Measurements from ENCODE around the gene RIGI.

DNA sequence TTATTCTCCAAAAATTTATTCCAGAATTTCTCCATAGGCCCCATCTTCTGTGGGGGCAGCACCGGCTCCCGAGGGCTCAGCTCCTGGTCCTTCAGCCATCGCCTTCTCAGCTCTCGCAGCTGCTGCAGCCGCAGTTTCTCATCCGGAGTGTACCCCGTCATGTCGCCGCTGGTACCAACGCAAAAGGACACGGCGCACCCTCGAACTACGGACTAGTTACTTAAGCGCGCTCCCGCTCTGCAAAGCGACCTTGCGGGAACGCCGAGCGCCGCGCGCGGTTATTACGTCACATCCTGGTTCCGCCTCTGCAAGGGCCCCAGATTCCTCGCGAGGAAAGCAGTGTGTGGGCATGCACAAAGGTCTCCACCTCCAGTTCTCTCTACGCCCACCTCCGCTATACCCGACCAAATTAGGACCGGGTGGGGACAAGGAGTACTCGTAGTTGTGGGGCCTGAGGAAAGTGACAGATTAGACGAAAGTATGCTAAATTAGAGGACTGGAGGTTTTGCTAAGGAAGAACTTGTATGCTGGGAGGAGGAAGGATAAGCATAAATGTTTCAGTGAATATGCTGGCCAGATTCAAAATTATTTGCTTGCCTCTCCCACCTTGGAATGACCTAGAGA lies 47.0 kb upstream of the RIGI start, which contains the start of gene NDUFB6:
- no peak for TF ChIP-seq PPARA (CRISPR knock-in tag; IDR thresholded peaks at IDR 0.05; ENCODE audit: borderline replicate concordance)
- TF ChIP-seq, protein P1, sequence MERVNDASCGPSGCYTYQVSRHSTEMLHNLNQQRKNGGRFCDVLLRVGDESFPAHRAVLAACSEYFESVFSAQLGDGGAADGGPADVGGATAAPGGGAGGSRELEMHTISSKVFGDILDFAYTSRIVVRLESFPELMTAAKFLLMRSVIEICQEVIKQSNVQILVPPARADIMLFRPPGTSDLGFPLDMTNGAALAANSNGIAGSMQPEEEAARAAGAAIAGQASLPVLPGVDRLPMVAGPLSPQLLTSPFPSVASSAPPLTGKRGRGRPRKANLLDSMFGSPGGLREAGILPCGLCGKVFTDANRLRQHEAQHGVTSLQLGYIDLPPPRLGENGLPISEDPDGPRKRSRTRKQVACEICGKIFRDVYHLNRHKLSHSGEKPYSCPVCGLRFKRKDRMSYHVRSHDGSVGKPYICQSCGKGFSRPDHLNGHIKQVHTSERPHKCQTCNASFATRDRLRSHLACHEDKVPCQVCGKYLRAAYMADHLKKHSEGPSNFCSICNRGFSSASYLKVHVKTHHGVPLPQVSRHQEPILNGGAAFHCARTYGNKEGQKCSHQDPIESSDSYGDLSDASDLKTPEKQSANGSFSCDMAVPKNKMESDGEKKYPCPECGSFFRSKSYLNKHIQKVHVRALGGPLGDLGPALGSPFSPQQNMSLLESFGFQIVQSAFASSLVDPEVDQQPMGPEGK (CRISPR knock-in tag; IDR thresholded peaks at IDR 0.05; ENCODE audit: borderline replicate concordance), result no peak
- TF ChIP-seq ZFP3 (CRISPR knock-in tag; IDR thresholded peaks at IDR 0.05), result no peak
- TF ChIP-seq ZC3H10 (CRISPR knock-in tag; IDR thresholded peaks at IDR 0.05), result no peak
- TF ChIP-seq, protein P2, sequence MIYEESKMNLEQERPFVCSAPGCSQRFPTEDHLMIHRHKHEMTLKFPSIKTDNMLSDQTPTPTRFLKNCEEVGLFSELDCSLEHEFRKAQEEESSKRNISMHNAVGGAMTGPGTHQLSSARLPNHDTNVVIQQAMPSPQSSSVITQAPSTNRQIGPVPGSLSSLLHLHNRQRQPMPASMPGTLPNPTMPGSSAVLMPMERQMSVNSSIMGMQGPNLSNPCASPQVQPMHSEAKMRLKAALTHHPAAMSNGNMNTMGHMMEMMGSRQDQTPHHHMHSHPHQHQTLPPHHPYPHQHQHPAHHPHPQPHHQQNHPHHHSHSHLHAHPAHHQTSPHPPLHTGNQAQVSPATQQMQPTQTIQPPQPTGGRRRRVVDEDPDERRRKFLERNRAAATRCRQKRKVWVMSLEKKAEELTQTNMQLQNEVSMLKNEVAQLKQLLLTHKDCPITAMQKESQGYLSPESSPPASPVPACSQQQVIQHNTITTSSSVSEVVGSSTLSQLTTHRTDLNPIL (CRISPR knock-in tag; IDR thresholded peaks at IDR 0.05; ENCODE audit: low read depth), result no peak
- no peak for TF ChIP-seq ARNTL (CRISPR knock-in tag; IDR thresholded peaks at IDR 0.05; ENCODE audit: borderline replicate concordance, low read depth)
- no peak for TF ChIP-seq RARB (CRISPR knock-in tag; IDR thresholded peaks at IDR 0.05)
- no peak for TF ChIP-seq ZFP30 (CRISPR knock-in tag; IDR thresholded peaks at IDR 0.05)
- TF ChIP-seq, protein P3, sequence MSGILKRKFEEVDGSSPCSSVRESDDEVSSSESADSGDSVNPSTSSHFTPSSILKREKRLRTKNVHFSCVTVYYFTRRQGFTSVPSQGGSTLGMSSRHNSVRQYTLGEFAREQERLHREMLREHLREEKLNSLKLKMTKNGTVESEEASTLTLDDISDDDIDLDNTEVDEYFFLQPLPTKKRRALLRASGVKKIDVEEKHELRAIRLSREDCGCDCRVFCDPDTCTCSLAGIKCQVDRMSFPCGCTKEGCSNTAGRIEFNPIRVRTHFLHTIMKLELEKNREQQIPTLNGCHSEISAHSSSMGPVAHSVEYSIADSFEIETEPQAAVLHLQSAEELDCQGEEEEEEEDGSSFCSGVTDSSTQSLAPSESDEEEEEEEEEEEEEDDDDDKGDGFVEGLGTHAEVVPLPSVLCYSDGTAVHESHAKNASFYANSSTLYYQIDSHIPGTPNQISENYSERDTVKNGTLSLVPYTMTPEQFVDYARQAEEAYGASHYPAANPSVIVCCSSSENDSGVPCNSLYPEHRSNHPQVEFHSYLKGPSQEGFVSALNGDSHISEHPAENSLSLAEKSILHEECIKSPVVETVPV (CRISPR knock-in tag; IDR thresholded peaks at IDR 0.05), result no peak

Data from SK-N-SH treated with all-trans-retinoic acid at 6 μM for 48 hours (cell line).